HAP-1 (cell line): Measurements from ENCODE around the gene COX18.

ENCODE experiments used
- DNase-seq, 2 experiments: peaks; one replicate each; pipeline ENCODE4 v3.0.0-alpha.2; 2016 to 2020; ENCODE audit warnings: low spot score in 2 of 2
- H3K27me3 ChIP-seq: fragments of 250-450 bp; sonication (Bioruptor Pico); 2 replicates; pipeline ENCODE4 v1.5.1; 2020; ENCODE audit warnings: low read depth, mild to moderate bottlenecking, moderate library complexity
- H3K36me3 ChIP-seq: fragments of 250-450 bp; sonication (Bioruptor Pico); replicated peaks from 2 replicates; pipeline ENCODE4 v1.5.1; 2020; ENCODE audit warnings: mild to moderate bottlenecking
- H3K4me1 ChIP-seq: fragments of 250-450 bp; sonication (Bioruptor Pico); 2 replicates; pipeline ENCODE4 v1.5.1; 2020; ENCODE audit warnings: mild to moderate bottlenecking
- H3K4me3 ChIP-seq: fragments of 250-450 bp; sonication (Bioruptor Pico); 2 replicates; pipeline ENCODE4 v1.5.1; 2020; ENCODE audit warnings: mild to moderate bottlenecking, moderate library complexity
- H3K9me3 ChIP-seq: fragments of 250-450 bp; sonication (Bioruptor Pico); 2 replicates; pipeline ENCODE4 v1.5.1; 2020; ENCODE audit warnings: mild to moderate bottlenecking, moderate library complexity
- in situ Hi-C: fragments of 300-500 bp; cut with MboI; formaldehyde crosslinking; loops from 3 replicates; pipeline ENCODE4 v1.14.3; 2020; ENCODE audit warnings: low sequenced_read_pairs, inconsistent platforms, mixed read lengths

Gene COX18

DNA sequence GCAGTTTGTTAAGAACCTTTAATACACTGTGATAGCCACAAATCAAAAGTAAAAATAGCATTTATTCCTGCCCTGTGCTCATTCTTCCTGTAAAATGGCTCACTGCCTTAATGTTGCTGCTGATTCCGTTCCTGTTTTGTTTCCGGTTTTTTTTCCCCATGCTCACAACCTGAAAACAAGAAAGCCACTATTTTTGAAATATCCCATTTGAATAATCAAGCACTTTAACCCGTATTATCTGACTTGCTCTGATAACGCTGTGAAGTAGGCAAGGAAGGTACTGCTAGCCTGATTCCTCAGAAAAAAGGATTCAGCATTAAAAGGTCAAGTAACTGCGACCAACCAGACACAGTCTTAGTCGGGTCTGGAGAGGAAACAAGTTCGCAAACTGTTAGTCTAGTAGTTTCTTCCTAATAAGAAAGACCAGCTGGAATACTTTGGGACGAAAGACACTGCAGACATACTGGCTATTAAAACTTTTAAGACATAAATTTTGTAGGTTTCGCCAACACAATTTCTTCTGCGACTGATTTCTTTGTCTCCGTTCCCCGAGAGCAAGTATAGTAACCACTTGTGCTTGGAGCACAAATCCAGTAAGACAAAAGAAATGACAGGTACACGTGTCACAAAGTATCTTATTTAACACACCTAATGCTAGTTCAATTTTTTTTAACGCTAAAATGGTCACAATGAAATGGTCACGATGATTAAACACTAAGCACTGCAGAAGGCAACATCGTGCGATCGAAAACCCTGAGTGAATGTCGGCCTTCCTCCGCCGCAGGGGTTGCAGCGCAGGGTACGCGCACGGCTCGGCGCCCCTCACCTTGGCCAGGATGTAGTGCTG lies 802 bp downstream of the COX18 start:
- in situ Hi-C loops: no loop called here
- peak overlapping the region; percentile 68 for H3K4me3 ChIP-seq

GRCh38 chr4:73067971-73068394 lies 1.5 kb downstream of the COX18 start:
- Histone ChIP-seq H3K4me3 (peak overlapping the region; percentile 68), H3K4me1 (peaks cover 5% of the 10 kb centered on the region; the same call in 1 of the 2 replicates), H3K9me3 (no peaks in the 10 kb centered on the region), H3K36me3 (peaks cover 16% of the 10 kb centered on the region), H3K27me3 (no peaks in the 10 kb centered on the region)
- in situ Hi-C loops: no loop called here
- DNase-seq: peak in 1 of 2 experiments; percentile 6

More for the DNA sequence above, 802 bp downstream of the COX18 start:
- peaks cover 22% of the 10 kb centered on the region for H3K36me3 ChIP-seq
- H3K4me1 ChIP-seq: peaks cover 5% of the 10 kb centered on the region; the same call in 1 of the 2 replicates
- no peaks in the 10 kb centered on the region for H3K9me3 ChIP-seq
- H3K27me3 ChIP-seq: no peaks in the 10 kb centered on the region
- DNase-seq: peak; percentile 9 to 39

- DNase-seq: no peak
- H3K27me3 ChIP-seq: no peaks in the 10 kb centered on the region
- peaks cover 5% of the 10 kb centered on the region; the same call in 1 of the 2 replicates for H3K4me1 ChIP-seq
- in situ Hi-C loops: no loop called here
- H3K9me3 ChIP-seq: no peaks in the 10 kb centered on the region
- H3K4me3 ChIP-seq: no peak overlapping the region
- peaks cover 16% of the 10 kb centered on the region for H3K36me3 ChIP-seq
Measured at GRCh38 chr4:73066928-73067327, 2.6 kb downstream of the COX18 start.

DNA sequence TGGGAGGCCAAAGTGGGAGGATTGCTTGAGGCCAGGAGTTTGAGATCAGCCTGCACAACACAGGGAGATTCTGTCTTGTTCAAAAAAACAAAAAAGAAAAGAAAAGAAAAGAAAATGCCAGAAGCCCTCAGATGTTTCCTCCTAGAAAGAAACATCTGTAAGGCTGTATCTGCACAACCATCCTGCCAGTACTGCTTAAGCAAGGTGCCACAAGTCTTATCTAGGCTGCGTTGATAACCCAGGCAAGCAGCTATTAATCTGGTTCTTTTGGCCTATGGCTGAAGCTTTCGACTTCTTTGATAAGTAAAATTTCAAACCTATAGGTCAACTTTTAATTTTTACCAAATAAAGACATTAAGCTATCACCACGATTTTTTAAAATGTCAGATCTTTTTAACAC lies 3.1 kb downstream of the COX18 start:
- no peak overlapping the region for H3K4me3 ChIP-seq
- H3K36me3 ChIP-seq: peaks cover 16% of the 10 kb centered on the region
- H3K27me3 ChIP-seq: no peaks in the 10 kb centered on the region
- in situ Hi-C loops: no loop called here
- no peaks in the 10 kb centered on the region for H3K9me3 ChIP-seq
- DNase-seq: no peak
- peaks cover 5% of the 10 kb centered on the region; the same call in 1 of the 2 replicates for H3K4me1 ChIP-seq

DNA sequence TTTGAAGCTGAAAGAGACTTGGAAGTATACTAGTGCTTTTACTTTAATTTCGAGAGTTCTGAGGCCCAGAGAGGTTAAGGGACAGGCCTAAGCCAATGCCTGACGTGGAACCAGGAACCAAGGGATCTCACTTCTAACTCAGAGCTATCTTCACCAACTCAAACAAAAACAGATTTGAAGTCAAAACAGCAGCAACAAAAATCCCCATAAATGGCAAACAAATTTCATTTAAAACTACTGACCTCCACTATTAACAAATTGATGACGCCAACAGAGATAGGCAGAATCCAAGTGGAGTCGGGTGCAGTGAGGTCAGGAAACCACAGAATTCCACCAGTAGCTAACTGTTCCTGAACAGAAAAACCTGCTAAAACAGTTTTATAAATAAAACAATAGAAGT lies 5.0 kb downstream of the COX18 start:
- Histone ChIP-seq H3K36me3 (peaks cover 26% of the 10 kb centered on the region), H3K9me3 (no peaks in the 10 kb centered on the region), H3K4me1 (no peaks in the 10 kb centered on the region), H3K27me3 (no peaks in the 10 kb centered on the region), H3K4me3 (no peak overlapping the region)
- in situ Hi-C loops: no loop called here
- DNase-seq: no peak

GRCh38 chr4:73055241-73055897 lies 14.1 kb downstream of the COX18 start:
- in situ Hi-C loops: no loop called here
- Histone ChIP-seq H3K27me3 (no peaks in the 10 kb centered on the region), H3K4me3 (no peak overlapping the region), H3K9me3 (no peaks in the 10 kb centered on the region), H3K36me3 (peaks cover 40% of the 10 kb centered on the region), H3K4me1 (no peaks in the 10 kb centered on the region)
- DNase-seq: no peak

DNA sequence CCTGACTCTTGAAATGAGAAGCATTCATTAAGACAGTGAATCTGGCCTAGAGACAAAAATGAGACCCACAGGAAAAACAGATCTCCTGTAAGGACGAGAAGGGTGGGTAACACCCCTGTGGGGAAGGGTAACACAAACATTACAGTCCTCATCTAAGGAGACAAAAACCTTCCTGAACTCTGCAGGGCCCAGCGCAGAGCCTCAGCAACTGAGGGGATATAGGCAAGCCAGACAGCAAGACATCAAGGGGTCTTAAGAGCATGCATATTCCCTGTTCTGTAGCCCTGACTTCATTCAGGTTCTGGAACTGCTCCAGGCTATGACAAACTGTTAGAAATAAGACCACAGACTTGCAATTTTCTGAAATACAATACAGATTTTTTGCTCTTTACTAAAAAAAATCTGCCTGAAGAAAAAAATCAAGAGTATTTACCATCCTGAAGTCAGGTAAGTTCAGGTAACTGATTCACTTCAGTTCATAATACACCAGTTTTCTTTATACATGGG lies 15.5 kb downstream of the COX18 start:
- in situ Hi-C loops: no loop called here

GRCh38 chr4:73053076-73053475 lies 16.4 kb downstream of the COX18 start:
- Histone ChIP-seq H3K36me3 (peaks cover 24% of the 10 kb centered on the region), H3K4me3 (no peak overlapping the region), H3K9me3 (no peaks in the 10 kb centered on the region), H3K4me1 (no peaks in the 10 kb centered on the region), H3K27me3 (no peaks in the 10 kb centered on the region)
- in situ Hi-C loops: no loop called here
- DNase-seq: no peak

More for the DNA sequence above, 15.5 kb downstream of the COX18 start:
- no peaks in the 10 kb centered on the region for H3K4me1 ChIP-seq
- DNase-seq: no peak
- H3K4me3 ChIP-seq: no peak overlapping the region
- H3K9me3 ChIP-seq: no peaks in the 10 kb centered on the region
- peaks cover 30% of the 10 kb centered on the region for H3K36me3 ChIP-seq
- H3K27me3 ChIP-seq: no peaks in the 10 kb centered on the region

- Histone ChIP-seq H3K36me3 (peaks cover 11% of the 10 kb centered on the region), H3K27me3 (no peaks in the 10 kb centered on the region), H3K4me1 (no peaks in the 10 kb centered on the region), H3K9me3 (no peaks in the 10 kb centered on the region), H3K4me3 (no peak overlapping the region)
- in situ Hi-C loops: no loop called here
- no peak for DNase-seq
Measured at GRCh38 chr4:73051625-73052024, 17.9 kb downstream of the COX18 start.

DNA sequence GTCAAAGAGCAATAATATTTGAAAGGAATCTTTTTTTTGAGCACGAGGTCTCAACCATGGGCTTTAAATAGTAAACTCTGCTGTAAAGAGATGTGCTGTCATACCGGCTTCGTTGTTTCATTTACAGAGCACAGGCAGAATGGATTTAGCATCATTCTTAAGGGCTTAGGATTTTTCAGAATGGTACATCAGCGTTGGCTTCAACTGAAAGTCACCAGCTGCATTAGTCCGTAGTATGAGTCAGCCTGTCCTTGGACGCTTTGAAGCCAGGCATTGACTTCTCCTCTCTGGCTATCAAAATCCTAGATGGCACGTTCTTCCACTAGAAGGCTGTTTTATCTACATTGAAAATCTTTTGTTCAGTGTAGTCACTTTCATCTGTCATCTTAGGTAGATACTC lies 23.6 kb downstream of the COX18 start:
- in situ Hi-C loops: no loop called here
- Histone ChIP-seq H3K27me3 (no peaks in the 10 kb centered on the region), H3K4me1 (no peaks in the 10 kb centered on the region), H3K36me3 (no peaks in the 10 kb centered on the region), H3K4me3 (no peak overlapping the region), H3K9me3 (no peaks in the 10 kb centered on the region)
- no peak for DNase-seq

GRCh38 chr4:73037057-73037456 lies 32.5 kb downstream of the COX18 start:
- Histone ChIP-seq H3K4me3 (no peak overlapping the region), H3K36me3 (no peaks in the 10 kb centered on the region), H3K9me3 (no peaks in the 10 kb centered on the region; the same call in 1 of the 2 replicates), H3K27me3 (no peaks in the 10 kb centered on the region), H3K4me1 (no peaks in the 10 kb centered on the region)
- DNase-seq: no peak
- in situ Hi-C loops: no loop called here

DNA sequence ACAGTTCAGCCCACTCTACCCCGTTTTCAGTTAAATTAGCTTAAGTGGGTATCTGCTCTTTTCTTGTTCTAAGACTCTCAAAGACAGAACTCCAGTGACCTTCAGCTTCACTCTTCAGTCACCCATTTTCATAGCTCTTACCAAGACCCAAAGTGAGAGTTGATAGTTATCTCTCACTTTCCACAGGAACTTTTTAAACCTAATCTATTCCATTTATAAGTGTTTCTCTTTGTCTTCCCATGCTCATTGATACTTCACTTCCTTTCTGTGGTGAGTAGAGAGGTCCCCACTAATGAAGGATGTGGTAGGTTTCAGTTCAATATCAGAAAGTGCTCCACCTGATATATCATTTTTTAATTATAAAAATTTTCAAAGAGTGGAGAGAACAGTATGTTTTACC lies 33.4 kb downstream of the COX18 start:
- Histone ChIP-seq H3K36me3 (no peaks in the 10 kb centered on the region), H3K4me3 (no peak overlapping the region), H3K27me3 (no peaks in the 10 kb centered on the region), H3K4me1 (no peaks in the 10 kb centered on the region), H3K9me3 (no peaks in the 10 kb centered on the region; the same call in 1 of the 2 replicates)
- DNase-seq: no peak
- in situ Hi-C loops: no loop called here

DNA sequence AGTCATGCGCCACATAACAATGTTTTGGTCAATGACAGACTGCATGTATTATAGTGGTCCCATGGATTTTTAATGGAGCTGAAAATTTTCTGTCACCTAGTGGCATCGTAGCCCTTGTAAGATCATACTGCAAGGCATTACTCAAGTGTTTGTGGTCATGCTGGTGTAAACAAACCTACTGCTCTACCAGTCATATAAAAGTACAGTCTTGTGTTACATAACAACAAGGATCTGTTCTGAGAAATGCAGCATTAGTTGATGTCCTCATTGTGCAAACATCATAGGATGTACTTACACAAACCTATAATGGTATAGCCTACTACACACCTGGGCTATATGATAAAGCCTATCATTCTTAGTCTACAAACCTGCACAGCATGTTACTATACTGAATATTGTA lies 34.6 kb downstream of the COX18 start:
- Histone ChIP-seq H3K9me3 (no peaks in the 10 kb centered on the region; the same call in 1 of the 2 replicates), H3K27me3 (no peaks in the 10 kb centered on the region), H3K36me3 (no peaks in the 10 kb centered on the region), H3K4me3 (no peak overlapping the region), H3K4me1 (no peaks in the 10 kb centered on the region)
- in situ Hi-C loops: no loop called here
- DNase-seq: no peak

DNA sequence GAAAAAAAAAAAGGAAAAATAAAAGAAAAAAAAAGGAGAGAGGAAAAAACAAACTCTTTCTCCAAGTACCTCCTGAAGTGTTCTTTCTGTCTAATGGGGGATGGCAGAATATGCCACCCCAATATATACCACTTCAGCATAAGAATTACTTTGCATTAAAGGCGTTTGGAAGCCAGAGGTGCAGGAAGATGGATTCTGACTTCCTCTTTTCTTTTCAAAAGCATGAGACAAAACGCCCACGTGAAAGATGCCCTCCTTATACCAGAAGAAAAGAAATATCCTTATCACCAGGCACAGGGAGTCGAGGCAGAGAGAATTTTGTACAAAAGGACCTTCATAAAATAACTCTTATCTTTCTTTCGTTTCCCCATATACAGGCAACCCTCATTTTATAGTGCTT lies 40.9 kb downstream of the COX18 start:
- H3K4me1 ChIP-seq: no peaks in the 10 kb centered on the region
- no peaks in the 10 kb centered on the region for H3K9me3 ChIP-seq
- in situ Hi-C loops: no loop called here
- H3K36me3 ChIP-seq: no peaks in the 10 kb centered on the region
- DNase-seq: no peak
- H3K4me3 ChIP-seq: no peak overlapping the region
- H3K27me3 ChIP-seq: no peaks in the 10 kb centered on the region
